Testis (tissue), 3 donors: ENCODE data around the gene DOK5. TPM values are rescaled to one million over a fixed set of nuclear protein-coding genes. Genes with fewer than 3 reads are reported as not detected.

ENCODE experiments used
- DNase-seq: peaks from one replicate; pipeline ENCODE4 v3.0.0-alpha.2; 2019
- H3K27ac ChIP-seq, 2 donors: fragments of 200-600 bp; sonication (generic); one replicate each; pipeline ENCODE4 v1.5.1; 2019
- H3K27me3 ChIP-seq: fragments of 200-600 bp; sonication (generic); one replicate; pipeline ENCODE4 v1.5.1; 2019
- H3K36me3 ChIP-seq: fragments of 200-600 bp; sonication (generic); one replicate; pipeline ENCODE4 v1.5.1; 2017; ENCODE audit warnings: low read depth; ENCODE audit errors: missing control alignments
- H3K4me1 ChIP-seq: fragments of 200-600 bp; sonication (generic); one replicate; pipeline ENCODE4 v1.5.1; 2019
- H3K4me3 ChIP-seq, 2 donors: fragments of 200-600 bp; sonication (generic); one replicate each; pipeline ENCODE4 v1.5.1; 2017 to 2019
- H3K9me3 ChIP-seq: fragments of 200-600 bp; sonication (generic); one replicate; pipeline ENCODE4 v1.5.1; 2017
- POLR2A ChIP-seq: fragments of 450-650 bp; IDR thresholded peaks from one replicate; pipeline ENCODE4 v1.6.1; 2017; ENCODE audit warnings: antibody characterized with exemption, mild to moderate bottlenecking, moderate library complexity
- WGBS, 2 donors: methylation state at CpG; one replicate each; pipeline ENCODE4 v1.1.5; 2018; 5-methylcytosine and 5-hydroxymethylcytosine counted together
- intact Hi-C: fragments of 100-400 bp; cut with DNase I; formaldehyde crosslinking; loops from one replicate; pipeline ENCODE4 v1.15.1; 2023; ENCODE audit warnings: low total_unique reads
- polyA plus RNA-seq: library from polyadenylated mRNA; stranded (reverse); fragments of 350-450 nt; fragmentation: Illumina TruSeq; extraction: RNeasy Lipid Tissue Mini Kit (QIAGEN cat#74804); gene quantifications from one replicate; pipeline ENCODE4 v1.2.3, GENCODE V29; 2014; ENCODE audit warnings: low read depth, low replicate concordance; ENCODE audit not compliant: insufficient read depth
- total RNA-seq, 2 donors: library from RNA; depleted of rRNA; stranded (reverse); fragments of >200 nt; gene quantifications; one replicate each; pipeline ENCODE4 v1.2.3, GENCODE V29; 2016
- TF ChIP-seq, protein P1 (sequence below), 3 experiments: fragments of 450-650 bp in 2 of 3; fragments of 200-600 bp in 1 of 3; sonication (generic) in 1 of 3; IDR thresholded peaks; one replicate each; pipeline ENCODE4 v1.5.1; 2016 to 2019; ENCODE audit warnings: antibody characterized with exemption in 3 of 3, mild to moderate bottlenecking in 2 of 3, moderate library complexity in 1 of 3

DOK5 gene
- total and polyA plus RNA-seq, 3 donors from 2014 or later, result 1.0 to 3.1 (median 1.7) TPM

- H3K9me3 ChIP-seq, result no peaks in the 10 kb centered on the region
- DNase-seq, result no peak
- no peak overlapping the region for H3K27ac ChIP-seq
- H3K36me3 ChIP-seq, result no peaks in the 10 kb centered on the region
- no peaks in the 10 kb centered on the region for H3K27me3 ChIP-seq
- intact Hi-C loops, result no loop called here
- TF ChIP-seq, protein P1, sequence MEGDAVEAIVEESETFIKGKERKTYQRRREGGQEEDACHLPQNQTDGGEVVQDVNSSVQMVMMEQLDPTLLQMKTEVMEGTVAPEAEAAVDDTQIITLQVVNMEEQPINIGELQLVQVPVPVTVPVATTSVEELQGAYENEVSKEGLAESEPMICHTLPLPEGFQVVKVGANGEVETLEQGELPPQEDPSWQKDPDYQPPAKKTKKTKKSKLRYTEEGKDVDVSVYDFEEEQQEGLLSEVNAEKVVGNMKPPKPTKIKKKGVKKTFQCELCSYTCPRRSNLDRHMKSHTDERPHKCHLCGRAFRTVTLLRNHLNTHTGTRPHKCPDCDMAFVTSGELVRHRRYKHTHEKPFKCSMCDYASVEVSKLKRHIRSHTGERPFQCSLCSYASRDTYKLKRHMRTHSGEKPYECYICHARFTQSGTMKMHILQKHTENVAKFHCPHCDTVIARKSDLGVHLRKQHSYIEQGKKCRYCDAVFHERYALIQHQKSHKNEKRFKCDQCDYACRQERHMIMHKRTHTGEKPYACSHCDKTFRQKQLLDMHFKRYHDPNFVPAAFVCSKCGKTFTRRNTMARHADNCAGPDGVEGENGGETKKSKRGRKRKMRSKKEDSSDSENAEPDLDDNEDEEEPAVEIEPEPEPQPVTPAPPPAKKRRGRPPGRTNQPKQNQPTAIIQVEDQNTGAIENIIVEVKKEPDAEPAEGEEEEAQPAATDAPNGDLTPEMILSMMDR (IDR thresholded peaks at IDR 0.05), result no peak
- no peak for TF ChIP-seq POLR2A
- no peak overlapping the region for H3K4me3 ChIP-seq
- H3K4me1 ChIP-seq, result no peaks in the 10 kb centered on the region
Observed at GRCh38 chr20:54590856-54591255, 115.5 kb downstream of the DOK5 start.

DNA sequence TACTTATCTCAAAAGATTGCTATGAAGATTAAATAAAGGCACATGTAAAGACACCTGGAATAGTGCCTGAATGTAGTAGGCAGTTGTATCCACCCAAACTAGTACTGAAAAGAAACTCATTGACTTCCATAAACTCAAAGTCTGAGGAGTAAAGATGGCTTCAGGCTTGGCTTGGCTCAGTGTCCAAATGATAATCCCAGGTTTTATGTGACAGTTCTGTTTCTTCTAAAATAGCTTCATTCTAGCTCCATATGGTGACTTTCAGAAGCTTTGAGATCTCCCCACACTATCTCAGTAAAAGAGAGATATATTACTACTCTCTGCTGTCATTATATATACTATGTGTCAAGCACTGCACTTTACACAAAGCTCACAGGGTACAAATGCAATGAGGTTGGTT, 121.3 kb downstream of the DOK5 start:
- TF ChIP-seq, protein P1 (IDR thresholded peaks at IDR 0.05), result no peak
- TF ChIP-seq POLR2A, result no peak
- Histone ChIP-seq H3K4me1 (no peaks in the 10 kb centered on the region), H3K36me3 (no peaks in the 10 kb centered on the region), H3K27me3 (no peaks in the 10 kb centered on the region), H3K4me3 (no peak overlapping the region), H3K9me3 (no peaks in the 10 kb centered on the region), H3K27ac (no peak overlapping the region)
- intact Hi-C loops, result no loop called here
- DNase-seq, result no peak

DNA sequence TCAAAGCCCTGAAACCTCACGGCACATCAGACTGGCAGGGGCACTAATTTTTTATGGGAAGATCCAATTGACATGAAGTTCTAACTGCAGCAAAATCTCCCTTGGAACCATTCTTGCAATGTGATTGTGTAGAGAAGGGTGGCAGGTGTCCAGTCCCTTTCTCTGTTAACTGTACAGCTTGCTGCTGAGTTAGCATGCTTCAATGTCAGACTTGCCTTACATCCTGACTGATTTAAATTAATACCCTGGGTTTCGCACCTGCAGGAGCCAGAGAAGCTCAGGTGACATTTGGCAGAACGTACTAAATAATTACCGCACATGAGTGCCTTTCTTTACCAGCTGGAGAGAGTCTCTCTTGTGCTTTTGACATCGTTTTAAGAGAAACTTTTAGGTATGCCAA, 123.0 kb downstream of the DOK5 start:
- H3K27me3 ChIP-seq, result no peaks in the 10 kb centered on the region
- intact Hi-C loops, result no loop called here
- no peaks in the 10 kb centered on the region for H3K4me1 ChIP-seq
- WGBS, 2 donors, result 89 to 91% methylated on average over 5 of the region's 5 CpGs
- H3K9me3 ChIP-seq, result no peaks in the 10 kb centered on the region
- H3K4me3 ChIP-seq, result no peak overlapping the region
- H3K27ac ChIP-seq, result no peak overlapping the region
- H3K36me3 ChIP-seq, result no peaks in the 10 kb centered on the region
- DNase-seq, result no peak
- TF ChIP-seq, protein P1 (IDR thresholded peaks at IDR 0.05), result no peak
- TF ChIP-seq POLR2A, result no peak

GRCh38 chr20:54600634-54601033, 125.2 kb downstream of the DOK5 start:
- no peak for DNase-seq
- no peak overlapping the region for H3K4me3 ChIP-seq

More at GRCh38 chr20:54600634-54601033, 125.2 kb downstream of the DOK5 start:
- 81 to 84% methylated on average over 3 of the region's 3 CpGs for WGBS, 2 donors
- Histone ChIP-seq H3K4me1 (no peaks in the 10 kb centered on the region), H3K27me3 (no peaks in the 10 kb centered on the region), H3K27ac (no peak overlapping the region), H3K36me3 (no peaks in the 10 kb centered on the region), H3K9me3 (no peaks in the 10 kb centered on the region)
- TF ChIP-seq, protein P1 (IDR thresholded peaks at IDR 0.05), result no peak
- TF ChIP-seq POLR2A, result no peak
- intact Hi-C loops, result no loop called here
